Stimulated activated CD4-positive, alpha-beta T cell treated with anti-CD3 and anti-CD28 coated beads, Interleukin-12 subunit alpha, Interleukin-12 subunit beta, amount 100 ng/mL, for 48 hours (primary cell): ENCODE results near the gene CCDC34.

ENCODE experiments used
- DNase-seq, 3 donors: peaks; one replicate each; pipeline ENCODE4 v3.0.0-alpha.2; 2020; ENCODE audit warnings: low read depth in 2 of 3, low spot score in 1 of 3

Gene CCDC34

DNA sequence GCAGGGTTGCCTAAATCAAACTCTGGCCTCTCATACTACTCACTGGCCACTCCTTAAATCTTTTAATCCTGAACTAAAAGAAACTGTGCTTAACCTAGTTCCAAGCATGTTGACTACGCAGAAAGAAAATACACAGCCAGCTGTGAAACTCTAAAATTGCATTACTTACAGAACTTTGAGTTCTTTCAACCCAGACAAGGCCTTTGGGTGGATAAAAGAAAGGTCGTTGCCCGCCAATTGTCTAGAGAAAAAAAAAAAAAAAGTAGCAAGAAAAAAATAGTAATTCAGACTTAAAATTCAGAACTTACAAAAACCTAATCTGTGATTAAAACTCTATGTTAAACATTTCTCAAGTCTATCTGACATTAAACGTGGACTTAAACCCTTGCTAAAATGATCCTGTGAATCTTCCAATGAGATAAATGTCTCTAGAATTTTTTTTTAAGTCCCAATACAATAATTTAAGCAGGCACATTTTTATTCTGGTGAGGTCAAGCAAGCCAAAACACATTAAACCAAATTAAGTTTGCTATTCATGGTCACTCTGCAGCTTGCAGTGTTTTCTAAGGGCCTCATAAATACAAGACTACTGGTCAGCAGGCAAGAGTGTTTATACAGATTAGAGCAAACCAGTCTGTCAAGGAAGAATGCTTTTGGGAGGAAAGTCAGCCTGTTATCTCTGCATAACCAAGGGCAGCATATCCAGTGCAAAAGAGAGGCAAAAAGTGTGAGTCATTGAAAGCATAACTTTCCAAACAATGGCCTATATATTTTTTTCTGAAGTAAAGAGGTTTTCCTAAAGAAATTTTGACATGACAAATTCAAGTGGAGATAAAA lies 29.5 kb upstream of the CCDC34 start:
- no peak for DNase-seq

GRCh38 chr11:27391331-27392015 lies 28.5 kb upstream of the CCDC34 start:
- DNase-seq: no peak

- DNase-seq: no peak
Measured at GRCh38 chr11:27390318-27391295, 27.6 kb upstream of the CCDC34 start.

DNA sequence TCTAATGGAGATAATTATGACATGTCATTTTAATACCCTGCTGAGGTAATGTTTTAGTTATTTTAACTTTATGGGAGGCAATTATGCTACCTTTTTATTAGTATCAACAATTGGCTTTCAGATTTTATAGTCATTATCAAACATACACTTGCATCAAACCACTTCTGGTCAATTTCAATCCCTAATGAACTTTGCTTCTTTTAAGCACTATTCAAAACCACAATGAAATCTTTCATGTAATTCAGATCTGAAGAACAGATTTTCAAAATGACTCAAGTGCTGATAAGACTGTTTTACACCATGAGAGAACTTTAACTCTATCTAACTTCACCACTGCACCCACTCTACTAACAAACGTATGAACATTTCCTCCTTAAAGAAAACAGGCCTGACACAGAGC lies 25.9 kb upstream of the CCDC34 start:
- no peak for DNase-seq

DNA sequence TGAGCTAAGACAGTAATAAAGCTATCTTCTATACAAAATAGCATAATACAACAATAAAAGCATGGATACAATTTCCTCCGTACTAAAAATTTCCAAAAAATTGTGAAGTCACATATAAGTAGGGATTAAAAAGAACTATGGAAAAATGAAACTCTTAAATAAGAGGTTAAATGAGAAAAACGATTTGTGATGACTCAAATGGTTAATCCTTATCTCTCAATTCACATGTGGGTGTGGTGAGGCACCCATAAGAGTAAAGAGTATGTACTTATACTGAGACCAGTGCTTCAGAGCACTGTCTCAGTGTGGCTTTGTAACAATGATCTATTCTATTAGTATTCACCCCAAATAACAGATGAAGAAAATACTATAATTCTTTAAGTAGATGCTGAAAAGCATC lies 25.0 kb upstream of the CCDC34 start:
- DNase-seq: no peak

- no peak for DNase-seq
Measured at GRCh38 chr11:27387362-27387761, 24.3 kb upstream of the CCDC34 start.

DNA sequence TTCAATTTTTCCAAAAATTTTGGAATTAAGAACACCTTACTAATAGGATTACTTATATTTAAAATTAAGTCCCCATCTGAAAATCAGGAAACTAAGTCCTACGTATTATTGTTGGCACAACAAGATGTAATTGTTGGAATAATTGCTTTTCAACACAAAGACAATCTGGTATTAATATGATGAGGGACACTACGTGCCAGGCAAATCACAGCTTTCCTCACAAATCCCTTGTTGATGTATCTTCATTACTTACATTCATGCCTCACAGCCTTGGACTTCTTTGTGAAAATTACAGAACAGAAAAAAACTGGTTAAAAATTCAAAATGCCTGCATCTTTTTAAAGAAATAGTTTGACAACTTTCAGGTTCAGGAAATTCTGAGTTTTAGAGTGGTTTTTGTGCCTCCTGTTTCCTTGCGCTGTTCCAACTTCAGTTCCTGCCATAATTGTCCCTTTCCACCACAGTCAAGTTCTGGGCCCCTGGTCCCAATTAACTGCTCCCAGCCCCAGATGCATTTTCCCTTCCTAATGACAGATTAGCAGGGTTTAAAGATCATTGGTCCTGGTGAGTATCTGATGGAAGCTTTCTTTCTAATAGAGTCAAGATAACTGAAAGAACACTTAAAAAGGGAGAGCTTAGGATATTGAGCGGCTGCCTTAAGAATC lies 23.3 kb upstream of the CCDC34 start:
- DNase-seq: no peak

- DNase-seq: no peak
Measured at GRCh38 chr11:27385245-27385644, 22.2 kb upstream of the CCDC34 start.

- no peak for DNase-seq
Measured at GRCh38 chr11:27384227-27384626, 21.2 kb upstream of the CCDC34 start.

DNA sequence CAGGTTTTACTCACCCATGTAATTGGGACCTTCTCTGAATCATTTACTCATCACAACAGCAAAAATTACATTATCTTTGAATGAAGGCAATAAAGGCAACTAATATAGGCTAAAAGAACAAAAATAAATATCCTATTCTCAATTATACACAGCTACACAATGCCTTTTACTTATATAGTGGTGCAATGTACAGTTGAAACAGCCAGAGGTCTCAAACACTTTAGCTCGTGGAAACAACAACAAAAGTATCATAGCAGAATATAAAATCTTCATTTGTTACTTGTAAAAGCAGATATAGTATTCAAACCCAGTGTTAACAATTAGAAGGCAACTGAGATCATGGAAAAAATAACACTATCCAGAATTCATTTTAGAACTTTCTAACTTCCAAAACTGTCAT lies 20.6 kb upstream of the CCDC34 start:
- DNase-seq: no peak

- DNase-seq: no peak
Measured at GRCh38 chr11:27381238-27381666, 18.2 kb upstream of the CCDC34 start.

GRCh38 chr11:27380771-27381170 lies 17.8 kb upstream of the CCDC34 start:
- DNase-seq: no peak

DNA sequence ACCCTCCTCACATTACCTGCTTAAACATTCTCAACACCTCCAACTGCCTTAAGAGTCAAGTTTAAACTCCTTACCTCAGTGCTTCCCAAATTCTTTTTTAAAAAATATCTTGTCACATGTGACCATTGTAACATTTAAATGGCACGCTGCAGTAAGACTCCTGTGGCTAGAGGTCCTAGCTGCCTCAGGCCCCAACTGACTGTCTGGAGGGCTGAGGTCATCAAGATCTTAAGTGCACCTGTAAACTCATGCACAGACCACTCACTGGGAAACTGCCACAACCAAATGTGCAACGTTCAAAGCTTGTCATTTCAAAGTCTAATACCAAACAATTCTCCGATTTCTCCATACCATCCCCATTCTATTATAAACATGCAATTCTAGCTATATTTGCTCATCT lies 16.4 kb upstream of the CCDC34 start:
- no peak for DNase-seq

- DNase-seq: no peak
Measured at GRCh38 chr11:27375370-27375769, 12.4 kb upstream of the CCDC34 start.

- DNase-seq: no peak
Measured at GRCh38 chr11:27373856-27374602, 11.0 kb upstream of the CCDC34 start.

GRCh38 chr11:27373392-27373791 lies 10.4 kb upstream of the CCDC34 start:
- no peak for DNase-seq

DNA sequence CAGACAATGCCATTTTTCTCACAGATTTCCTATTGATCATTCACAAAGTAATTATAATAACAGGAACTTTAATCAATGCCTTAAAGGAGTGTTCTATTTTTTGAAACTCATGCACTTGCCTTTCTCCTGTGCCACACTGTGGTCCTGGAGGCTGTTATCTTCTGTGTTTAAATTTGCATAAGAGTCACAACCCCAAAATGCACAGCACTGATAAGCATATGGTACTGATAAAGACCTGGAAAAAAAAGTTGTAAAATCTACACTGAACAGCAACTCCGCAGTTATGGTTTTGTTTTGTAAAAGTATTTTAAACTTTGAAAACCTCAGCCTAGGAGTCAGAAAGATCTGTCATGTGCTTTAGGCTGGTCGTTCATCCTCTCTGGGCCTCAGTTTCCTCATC lies 9.1 kb upstream of the CCDC34 start:
- DNase-seq: no peak

GRCh38 chr11:27371489-27371888 lies 8.5 kb upstream of the CCDC34 start:
- DNase-seq: no peak

- DNase-seq: no peak
Measured at GRCh38 chr11:27370374-27370773, 7.4 kb upstream of the CCDC34 start.

DNA sequence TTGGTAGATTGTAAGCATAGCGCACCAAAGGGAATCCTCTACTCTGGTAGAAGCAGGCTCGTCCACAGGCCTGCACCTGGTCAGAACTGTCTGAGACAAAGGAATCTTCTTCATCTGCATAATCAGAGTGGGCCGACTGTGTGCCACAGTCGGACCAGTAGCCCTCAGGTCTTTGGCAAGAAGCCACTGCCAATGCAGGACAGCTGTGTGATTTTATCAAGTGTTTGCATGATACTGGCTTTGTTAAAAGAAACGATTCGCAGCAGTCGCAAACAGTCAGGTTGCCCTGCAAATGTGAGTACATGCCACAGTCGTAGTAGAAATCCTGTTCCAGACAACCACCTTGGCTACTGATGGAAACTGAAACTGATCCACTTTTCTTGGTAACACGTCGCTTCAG lies 4.9 kb upstream of the CCDC34 start:
- DNase-seq: no peak
